AG09309 (cell line): ENCODE results near the gene HAGHL.

ENCODE experiments used
- DNase-seq: peaks from one replicate; pipeline ENCODE4 v3.0.0-alpha.2; 2010; ENCODE audit warnings: low read depth
- H3K4me3 ChIP-seq: 2 replicates; pipeline ENCODE4 v1.5.1; 2011; ENCODE audit warnings: mild to moderate bottlenecking, low read depth, low read length, moderate library complexity; ENCODE audit not compliant: control insufficient read depth
- CTCF ChIP-seq: IDR thresholded peaks from 2 replicates; pipeline ENCODE4 v1.5.1; 2011; ENCODE audit warnings: mild to moderate bottlenecking, low read depth, low read length, inconsistent platforms; ENCODE audit not compliant: insufficient read depth, control insufficient read depth; ENCODE audit errors: missing control alignments

HAGHL gene

GRCh38 chr16:705431-706188, 21.3 kb upstream of the HAGHL start, which contains the start of gene FBXL16:
Gene FBXL16, minus strand, starts transcription at chr16:705801. Its CDS starts 8,396 bp downstream, at chr16:697405.
- no peak for TF ChIP-seq CTCF
- H3K4me3 ChIP-seq = no peak within 1 kb of the TSS
- DNase-seq = no peak

GRCh38 chr16:706189-707061, 20.5 kb upstream of the HAGHL start:
- DNase-seq = no peak
- no peak for TF ChIP-seq CTCF
- H3K4me3 ChIP-seq = no peak overlapping the region

GRCh38 chr16:707062-707538, 19.8 kb upstream of the HAGHL start:
- no peak for TF ChIP-seq CTCF
- no peak overlapping the region for H3K4me3 ChIP-seq

GRCh38 chr16:708019-708418, 18.9 kb upstream of the HAGHL start:
- no peak for DNase-seq
- no peak overlapping the region for H3K4me3 ChIP-seq
- no peak for TF ChIP-seq CTCF

More at GRCh38 chr16:707062-707538, 19.8 kb upstream of the HAGHL start:
- DNase-seq = no peak

GRCh38 chr16:708959-709358, 17.9 kb upstream of the HAGHL start:
- H3K4me3 ChIP-seq = no peak overlapping the region
- no peak for TF ChIP-seq CTCF
- DNase-seq = no peak

- no peak overlapping the region for H3K4me3 ChIP-seq
- no peak for TF ChIP-seq CTCF
- no peak for DNase-seq
Measured at GRCh38 chr16:709566-710499, 17.1 kb upstream of the HAGHL start.
